Duodenal mucosa (tissue), 2 donors: ENCODE measurements around the gene EDN1.
A peak's percentile ranks its signal among the peaks of the same experiment; 100 is the strongest.

Experiments
- H3K27ac ChIP-seq: one replicate; pipeline ENCODE4 v1.7.0; 2013; ENCODE audit warnings: low read depth, low read length
- H3K27me3 ChIP-seq, 2 donors: one replicate each; pipeline ENCODE4 v1.7.0; 2013; ENCODE audit warnings: low read length in 2 of 2, control low read depth in 1 of 2; ENCODE audit not compliant: insufficient read depth in 2 of 2, control insufficient read depth in 1 of 2
- H3K36me3 ChIP-seq, 2 donors: one replicate each; pipeline ENCODE4 v1.7.0; 2013; ENCODE audit warnings: low read length in 2 of 2, control low read depth in 1 of 2; ENCODE audit not compliant: insufficient read depth in 2 of 2, control insufficient read depth in 1 of 2
- H3K4me1 ChIP-seq, 2 donors: one replicate each; pipeline ENCODE4 v1.7.0; 2013; ENCODE audit warnings: low read length in 2 of 2, control low read depth in 1 of 2; ENCODE audit not compliant: insufficient read depth in 2 of 2, control insufficient read depth in 1 of 2
- H3K4me3 ChIP-seq, 2 donors: one replicate each; pipeline ENCODE4 v1.7.0; 2013; ENCODE audit warnings: low read length in 2 of 2, low read depth in 1 of 2
- H3K9ac ChIP-seq, 2 donors: one replicate each; pipeline ENCODE4 v1.7.0; 2013; ENCODE audit warnings: low read length in 2 of 2, low read depth in 1 of 2
- H3K9me3 ChIP-seq, 2 donors: one replicate each; pipeline ENCODE4 v1.7.0; 2013; ENCODE audit warnings: low read length in 2 of 2, control low read depth in 1 of 2; ENCODE audit not compliant: control insufficient read depth in 1 of 2

Gene EDN1

GRCh38 chr6:12334526-12335130, 44.5 kb downstream of the EDN1 start:
- Histone ChIP-seq H3K36me3 (no peaks in the 10 kb centered on the region), H3K27ac (no peak overlapping the region)

GRCh38 chr6:12335131-12335527, 45.0 kb downstream of the EDN1 start:
- Histone ChIP-seq H3K36me3 (no peaks in the 10 kb centered on the region), H3K27ac (no peak overlapping the region), H3K4me3 (no peak overlapping the region), H3K9me3 (no peaks in the 10 kb centered on the region), H3K9ac (no peak overlapping the region), H3K27me3 (no peaks in the 10 kb centered on the region), H3K4me1 (peaks cover 32 to 47% of the 10 kb centered on the region in 2 donors)

More at GRCh38 chr6:12334526-12335130, 44.5 kb downstream of the EDN1 start:
- Histone ChIP-seq H3K9me3 (no peaks in the 10 kb centered on the region), H3K9ac (no peak overlapping the region), H3K4me3 (no peak overlapping the region), H3K4me1 (peaks cover 30 to 43% of the 10 kb centered on the region in 2 donors), H3K27me3 (no peaks in the 10 kb centered on the region)

- no peak overlapping the region for H3K4me3 ChIP-seq
- H3K27ac ChIP-seq: no peak overlapping the region
- peaks cover 34 to 50% of the 10 kb centered on the region in 2 donors for H3K4me1 ChIP-seq
- H3K9ac ChIP-seq: no peak overlapping the region
- H3K36me3 ChIP-seq: no peaks in the 10 kb centered on the region
- H3K9me3 ChIP-seq: no peaks in the 10 kb centered on the region
- H3K27me3 ChIP-seq: no peaks in the 10 kb centered on the region
Measured at GRCh38 chr6:12335717-12336116, 45.6 kb downstream of the EDN1 start.

GRCh38 chr6:12336121-12336971, 46.2 kb downstream of the EDN1 start:
- H3K27me3 ChIP-seq: no peaks in the 10 kb centered on the region
- H3K36me3 ChIP-seq: no peaks in the 10 kb centered on the region
- no peak overlapping the region for H3K27ac ChIP-seq
- no peak overlapping the region for H3K9ac ChIP-seq
- H3K9me3 ChIP-seq: no peaks in the 10 kb centered on the region
- no peak overlapping the region for H3K4me3 ChIP-seq
- peaks cover 34 to 50% of the 10 kb centered on the region in 2 donors for H3K4me1 ChIP-seq

- H3K27me3 ChIP-seq: no peaks in the 10 kb centered on the region
- no peak overlapping the region for H3K4me3 ChIP-seq
- no peaks in the 10 kb centered on the region for H3K9me3 ChIP-seq
- peaks cover 43 to 59% of the 10 kb centered on the region in 2 donors for H3K4me1 ChIP-seq
- no peak overlapping the region for H3K9ac ChIP-seq
- H3K36me3 ChIP-seq: no peaks in the 10 kb centered on the region
- no peak overlapping the region for H3K27ac ChIP-seq
Measured at GRCh38 chr6:12339022-12339421, 48.9 kb downstream of the EDN1 start.

GRCh38 chr6:12339808-12340487, 49.8 kb downstream of the EDN1 start:
- Histone ChIP-seq H3K9me3 (no peaks in the 10 kb centered on the region), H3K27me3 (no peaks in the 10 kb centered on the region), H3K36me3 (no peaks in the 10 kb centered on the region), H3K9ac (no peak overlapping the region), H3K27ac (no peak overlapping the region), H3K4me3 (no peak overlapping the region), H3K4me1 (peaks cover 49 to 59% of the 10 kb centered on the region in 2 donors)

- Histone ChIP-seq H3K27me3 (no peaks in the 10 kb centered on the region), H3K36me3 (no peaks in the 10 kb centered on the region), H3K4me3 (no peak overlapping the region), H3K9ac (no peak overlapping the region), H3K9me3 (no peaks in the 10 kb centered on the region), H3K4me1 (peaks cover 49 to 56% of the 10 kb centered on the region in 2 donors), H3K27ac (no peak overlapping the region)
Measured at GRCh38 chr6:12340488-12340818, 50.3 kb downstream of the EDN1 start.

- Histone ChIP-seq H3K36me3 (no peaks in the 10 kb centered on the region), H3K9me3 (no peaks in the 10 kb centered on the region), H3K9ac (no peak overlapping the region), H3K4me3 (no peak overlapping the region), H3K4me1 (peaks cover 43 to 46% of the 10 kb centered on the region in 2 donors), H3K27me3 (no peaks in the 10 kb centered on the region), H3K27ac (no peak overlapping the region)
Measured at GRCh38 chr6:12342664-12343063, 52.5 kb downstream of the EDN1 start.

- Histone ChIP-seq H3K27me3 (no peaks in the 10 kb centered on the region), H3K4me3 (no peak overlapping the region), H3K27ac (no peak overlapping the region), H3K9ac (no peak overlapping the region), H3K9me3 (no peaks in the 10 kb centered on the region), H3K36me3 (no peaks in the 10 kb centered on the region), H3K4me1 (peaks cover 43 to 46% of the 10 kb centered on the region in 2 donors)
Measured at GRCh38 chr6:12343122-12343439, 52.9 kb downstream of the EDN1 start.

- Histone ChIP-seq H3K27me3 (no peaks in the 10 kb centered on the region), H3K4me3 (peak overlapping the region in 1 of 2 donors; percentile 8), H3K9me3 (no peaks in the 10 kb centered on the region), H3K36me3 (no peaks in the 10 kb centered on the region), H3K9ac (no peak overlapping the region), H3K27ac (peak overlapping the region; percentile 23), H3K4me1 (peaks cover 42 to 46% of the 10 kb centered on the region in 2 donors)
Measured at GRCh38 chr6:12343440-12344162, 53.4 kb downstream of the EDN1 start.
